ENCODE measurements around the gene COL15A1.

The COL15A1 gene

GRCh38 chr9:98931600-98932389 is 11.9 kb upstream of the COL15A1 start:
- TF ChIP-seq TAF1 (IDR thresholded peaks at IDR 0.05; ENCODE audit: borderline replicate concordance, insufficient read depth, low read length) (no peak), REST (IDR thresholded peaks at IDR 0.05; ENCODE audit: insufficient read depth in 1 of 2, low read depth in 2 of 2, low read length in 2 of 2) (no peak), SIN3A (IDR thresholded peaks at IDR 0.05; ENCODE audit: borderline replicate concordance, insufficient read depth, low read length) (no peak), FOXP2 (optimal IDR thresholded peaks at IDR 0.05; ENCODE audit: borderline replicate concordance, extremely low read depth, extremely low read length, insufficient read depth) (no peak)

GRCh38 chr9:98933185-98933584 is 10.5 kb upstream of the COL15A1 start:
- no peak for TF ChIP-seq REST (IDR thresholded peaks at IDR 0.05; ENCODE audit: insufficient read depth in 1 of 2, low read depth in 2 of 2, low read length in 2 of 2)
- TF ChIP-seq TAF1 (IDR thresholded peaks at IDR 0.05; ENCODE audit: borderline replicate concordance, insufficient read depth, low read length), result no peak
- no peak for TF ChIP-seq SIN3A (IDR thresholded peaks at IDR 0.05; ENCODE audit: borderline replicate concordance, insufficient read depth, low read length)
- TF ChIP-seq FOXP2 (optimal IDR thresholded peaks at IDR 0.05; ENCODE audit: borderline replicate concordance, extremely low read depth, extremely low read length, insufficient read depth), result no peak
- TF ChIP-seq POLR2AphosphoS5 (IDR thresholded peaks at IDR 0.05; ENCODE audit: low read depth, low read length), result no peak

GRCh38 chr9:98933890-98934289 is 9.8 kb upstream of the COL15A1 start:
- no peak for TF ChIP-seq POLR2AphosphoS5 (IDR thresholded peaks at IDR 0.05; ENCODE audit: low read depth, low read length)
- TF ChIP-seq REST (IDR thresholded peaks at IDR 0.05; ENCODE audit: insufficient read depth in 1 of 2, low read depth in 2 of 2, low read length in 2 of 2), result no peak
- no peak for TF ChIP-seq SIN3A (IDR thresholded peaks at IDR 0.05; ENCODE audit: borderline replicate concordance, insufficient read depth, low read length)
- TF ChIP-seq TAF1 (IDR thresholded peaks at IDR 0.05; ENCODE audit: borderline replicate concordance, insufficient read depth, low read length), result no peak
- TF ChIP-seq FOXP2 (optimal IDR thresholded peaks at IDR 0.05; ENCODE audit: borderline replicate concordance, extremely low read depth, extremely low read length, insufficient read depth), result no peak

- no peak for TF ChIP-seq POLR2AphosphoS5 (IDR thresholded peaks at IDR 0.05; ENCODE audit: low read depth, low read length)
- TF ChIP-seq FOXP2 (optimal IDR thresholded peaks at IDR 0.05; ENCODE audit: borderline replicate concordance, extremely low read depth, extremely low read length, insufficient read depth), result no peak
- no peak for TF ChIP-seq SIN3A (IDR thresholded peaks at IDR 0.05; ENCODE audit: borderline replicate concordance, insufficient read depth, low read length)
- no peak for TF ChIP-seq TAF1 (IDR thresholded peaks at IDR 0.05; ENCODE audit: borderline replicate concordance, insufficient read depth, low read length)
- TF ChIP-seq REST (IDR thresholded peaks at IDR 0.05; ENCODE audit: insufficient read depth in 1 of 2, low read depth in 2 of 2, low read length in 2 of 2), result no peak
Observed at GRCh38 chr9:98935071-98935505, 8.6 kb upstream of the COL15A1 start.
